Measurements from ENCODE around the gene PCDHB6. TPM values are rescaled to one million over a fixed set of nuclear protein-coding genes. Genes with fewer than 3 reads are reported as not detected.
"Not testable (repeated sequence)": the region's sequence is repeated elsewhere in the genome, so short reads cannot be mapped to it uniquely, and the experiment has no call there.

Gene PCDHB6
- total and polyA plus RNA-seq, 3 donors from 2014 or later, result 3.7 to 6.2 (median 4.4) TPM

- intact Hi-C loops (cut with DNase I; ENCODE audit: low total_unique reads), result no loop called here
- Histone ChIP-seq H3K4me3 (no peak overlapping the region), H3K36me3 (ENCODE audit: low read depth, missing control alignments) (no peaks in the 10 kb centered on the region), H3K4me1 (no peaks in the 10 kb centered on the region), H3K9me3 (no peaks in the 10 kb centered on the region), H3K27ac (no peak overlapping the region), H3K27me3 (no peaks in the 10 kb centered on the region)
- TF ChIP-seq, protein P1, sequence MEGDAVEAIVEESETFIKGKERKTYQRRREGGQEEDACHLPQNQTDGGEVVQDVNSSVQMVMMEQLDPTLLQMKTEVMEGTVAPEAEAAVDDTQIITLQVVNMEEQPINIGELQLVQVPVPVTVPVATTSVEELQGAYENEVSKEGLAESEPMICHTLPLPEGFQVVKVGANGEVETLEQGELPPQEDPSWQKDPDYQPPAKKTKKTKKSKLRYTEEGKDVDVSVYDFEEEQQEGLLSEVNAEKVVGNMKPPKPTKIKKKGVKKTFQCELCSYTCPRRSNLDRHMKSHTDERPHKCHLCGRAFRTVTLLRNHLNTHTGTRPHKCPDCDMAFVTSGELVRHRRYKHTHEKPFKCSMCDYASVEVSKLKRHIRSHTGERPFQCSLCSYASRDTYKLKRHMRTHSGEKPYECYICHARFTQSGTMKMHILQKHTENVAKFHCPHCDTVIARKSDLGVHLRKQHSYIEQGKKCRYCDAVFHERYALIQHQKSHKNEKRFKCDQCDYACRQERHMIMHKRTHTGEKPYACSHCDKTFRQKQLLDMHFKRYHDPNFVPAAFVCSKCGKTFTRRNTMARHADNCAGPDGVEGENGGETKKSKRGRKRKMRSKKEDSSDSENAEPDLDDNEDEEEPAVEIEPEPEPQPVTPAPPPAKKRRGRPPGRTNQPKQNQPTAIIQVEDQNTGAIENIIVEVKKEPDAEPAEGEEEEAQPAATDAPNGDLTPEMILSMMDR (IDR thresholded peaks at IDR 0.05), result no peak
- no peak for TF ChIP-seq POLR2A (IDR thresholded peaks at IDR 0.05)
- WGBS, 2 donors, result 71 to 84% methylated on average over 2 of the region's 2 CpGs
- DNase-seq, result no peak
These were observed 44.5 kb upstream of the PCDHB6 start for GRCh38 chr5:141105350-141105749.

DNA sequence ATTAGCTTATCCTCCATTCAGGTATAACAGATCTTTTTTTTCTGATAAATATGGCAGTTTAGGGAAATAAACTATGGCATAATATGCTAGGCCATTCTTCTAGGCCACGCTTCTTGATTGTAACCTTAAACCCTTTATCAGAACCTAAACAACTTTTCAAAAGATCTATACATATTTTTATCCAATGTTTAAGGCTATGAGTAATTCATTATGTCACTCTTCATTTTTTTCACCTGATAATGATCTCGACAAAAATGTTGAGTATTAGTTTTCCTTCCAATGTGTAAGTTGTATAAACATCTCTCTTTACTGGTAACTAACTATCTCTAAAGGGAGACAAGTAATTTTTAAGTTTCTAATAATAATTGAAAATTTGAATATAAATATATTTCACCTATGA, 30.6 kb upstream of the PCDHB6 start:
- TF ChIP-seq, protein P1 (IDR thresholded peaks at IDR 0.05), result no peak
- no peak for TF ChIP-seq POLR2A (IDR thresholded peaks at IDR 0.05)
- Histone ChIP-seq H3K27me3 (no peaks in the 10 kb centered on the region), H3K36me3 (ENCODE audit: low read depth, missing control alignments) (no peaks in the 10 kb centered on the region), H3K9me3 (no peaks in the 10 kb centered on the region), H3K4me1 (no peaks in the 10 kb centered on the region), H3K27ac (no peak overlapping the region), H3K4me3 (no peak overlapping the region)
- WGBS, 2 donors, result 44 to 72% methylated on average over 2 of the region's 2 CpGs
- no peak for DNase-seq
- intact Hi-C loops (cut with DNase I; ENCODE audit: low total_unique reads), result no loop called here

DNA sequence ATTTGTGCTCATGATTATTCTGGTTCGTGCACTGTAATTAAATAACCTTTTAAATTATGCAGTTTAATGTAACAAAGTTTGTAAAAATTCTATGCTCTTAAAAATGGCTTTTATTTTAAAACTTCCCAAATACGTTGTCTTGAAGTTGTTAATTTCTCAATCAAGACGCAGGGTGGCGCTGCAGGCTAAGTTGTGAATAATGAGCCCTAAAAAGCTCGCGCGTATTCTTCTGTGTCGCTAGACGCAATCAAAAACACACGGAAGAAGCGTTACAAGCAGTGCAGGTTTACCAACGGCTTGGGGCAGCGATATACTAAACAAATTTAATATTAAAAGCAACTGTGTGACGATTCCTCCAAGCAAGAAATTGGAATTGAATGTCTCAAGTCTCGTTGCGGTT, 28.3 kb upstream of the PCDHB6 start, which contains the start of gene PCDHB4:
PCDHB4 (plus strand) TSS at position 256 of the 400 bp plus-strand sequence. CDS start 181 bp downstream, outside the sequence.
- TF ChIP-seq POLR2A (IDR thresholded peaks at IDR 0.05), result no peak
- TF ChIP-seq, protein P1 (IDR thresholded peaks at IDR 0.05), result peak in 2 of 3 experiments; percentile 53 to 58
- intact Hi-C loops (cut with DNase I; ENCODE audit: low total_unique reads), result no loop called here
- 12 to 13% methylated on average over 16 of the region's 16 CpGs for WGBS, 2 donors
- no peaks in the 10 kb centered on the region for H3K4me1 ChIP-seq
- peak; percentile 67 for DNase-seq
- H3K4me3 ChIP-seq, result peak within 1 kb of the TSS; percentile 6 to 40
- no peak within 1 kb of the TSS for H3K27ac ChIP-seq
- no peaks in the 10 kb centered on the region for H3K9me3 ChIP-seq
- H3K27me3 ChIP-seq, result no peaks in the 10 kb centered on the region
- no peaks in the 10 kb centered on the region for H3K36me3 ChIP-seq (ENCODE audit: low read depth, missing control alignments)

GRCh38 chr5:141121985-141122384, 27.9 kb upstream of the PCDHB6 start:
- no peaks in the 10 kb centered on the region for H3K9me3 ChIP-seq
- TF ChIP-seq, protein P1 (IDR thresholded peaks at IDR 0.05), result no peak
- TF ChIP-seq POLR2A (IDR thresholded peaks at IDR 0.05), result no peak
- intact Hi-C loops (cut with DNase I; ENCODE audit: low total_unique reads), result no loop called here
- no peak overlapping the region for H3K27ac ChIP-seq
- H3K4me3 ChIP-seq, result peak overlapping the region; percentile 6 to 40
- 22 to 37% methylated on average over 12 of the region's 12 CpGs for WGBS, 2 donors
- H3K27me3 ChIP-seq, result no peaks in the 10 kb centered on the region
- no peak for DNase-seq
- no peaks in the 10 kb centered on the region for H3K4me1 ChIP-seq
- H3K36me3 ChIP-seq (ENCODE audit: low read depth, missing control alignments), result no peaks in the 10 kb centered on the region

GRCh38 chr5:141123396-141124135, 26.3 kb upstream of the PCDHB6 start:
- H3K36me3 ChIP-seq (ENCODE audit: low read depth, missing control alignments); intact Hi-C loops (cut with DNase I; ENCODE audit: low total_unique reads); H3K4me3 ChIP-seq; DNase-seq; H3K27ac ChIP-seq; H3K9me3 ChIP-seq; H3K4me1 ChIP-seq; H3K27me3 ChIP-seq: not testable (repeated sequence)
- WGBS, 2 donors, result 14 to 25% methylated on average over 16 to 21 of the region's 73 CpGs

Measured in testis (tissue), 3 donors.